CD4-positive, CD25-positive, alpha-beta regulatory T cell (primary cell): ENCODE measurements around the gene MRTO4. TPM values are rescaled to one million over a fixed set of nuclear protein-coding genes. Genes with fewer than 3 reads are reported as not detected.
A peak's percentile ranks its signal among the peaks of the same experiment; 100 is the strongest.

Source experiments
- ATAC-seq, 2 donors: fragments of 150-1000 bp; cut with Tn5 transposase; one replicate each; pipeline ENCODE4 v1.10.0; 2021; ENCODE audit warnings: low read depth in 2 of 2, moderate number of reproducible peaks in 2 of 2, moderate library complexity in 1 of 2
- DNase-seq, 3 donors: peaks; one replicate each; pipeline versions ENCODE4 v3.0.0 to v3.0.0-alpha.2; 2012 to 2022; ENCODE audit warnings: mixed read lengths in 1 of 3
- H3K27ac ChIP-seq: one replicate; pipeline ENCODE4 v1.7.0; 2013; ENCODE audit warnings: mild to moderate bottlenecking, low read length; ENCODE audit not compliant: insufficient read depth, poor library complexity, severe bottlenecking
- H3K27me3 ChIP-seq: one replicate; pipeline ENCODE4 v1.7.0; 2013; ENCODE audit warnings: low read length; ENCODE audit not compliant: control insufficient read depth, insufficient read depth
- H3K36me3 ChIP-seq: one replicate; pipeline ENCODE4 v1.7.0; 2013; ENCODE audit warnings: mild to moderate bottlenecking, low read length, moderate library complexity; ENCODE audit not compliant: control insufficient read depth, insufficient read depth
- H3K4me1 ChIP-seq: 2 replicates; pipeline ENCODE4 v1.7.0; 2013; ENCODE audit warnings: mild to moderate bottlenecking, low read length; ENCODE audit not compliant: insufficient read depth, control insufficient read depth, poor library complexity, severe bottlenecking
- H3K4me3 ChIP-seq: one replicate; pipeline ENCODE4 v1.7.0; 2013; ENCODE audit warnings: low read depth, mild to moderate bottlenecking, low read length, moderate library complexity
- H3K9me3 ChIP-seq, 2 experiments: 1 replicate in 1 of 2; 2 replicates in 1 of 2; pipeline ENCODE4 v1.7.0; 2013; ENCODE audit warnings: low read length in 2 of 2, mild to moderate bottlenecking in 1 of 2, moderate library complexity in 1 of 2; ENCODE audit not compliant: control insufficient read depth in 2 of 2
- H3K27ac Mint-ChIP-seq, 3 donors: one replicate each; pipeline ENCODE4 v1.8.0; 2020 to 2022; ENCODE audit warnings: mild to moderate bottlenecking in 3 of 3, mixed read lengths in 3 of 3, moderate library complexity in 2 of 3
- H3K27me3 Mint-ChIP-seq: one replicate; pipeline ENCODE4 v1.8.0; 2022; ENCODE audit warnings: mild to moderate bottlenecking, mixed read lengths
- H3K36me3 Mint-ChIP-seq: one replicate; pipeline ENCODE4 v1.8.0; 2020; ENCODE audit warnings: mixed read lengths
- H3K4me1 Mint-ChIP-seq, 4 donors: one replicate each; pipeline ENCODE4 v1.8.0; 2020 to 2022; ENCODE audit warnings: mixed read lengths in 4 of 4, mild to moderate bottlenecking in 1 of 4
- H3K4me3 Mint-ChIP-seq, 4 donors: one replicate each; pipeline ENCODE4 v1.8.0; 2020 to 2022; ENCODE audit warnings: mild to moderate bottlenecking in 4 of 4, mixed read lengths in 4 of 4, moderate library complexity in 3 of 4
- H3K9me3 Mint-ChIP-seq, 7 donors: one replicate each; pipeline ENCODE4 v1.8.0; 2020 to 2022; ENCODE audit warnings: mixed read lengths in 7 of 7, mild to moderate bottlenecking in 3 of 7, moderate library complexity in 2 of 7
- polyA plus RNA-seq, 4 donors: library from polyadenylated mRNA; unstranded; fragments of 300-500 nt; fragmentation: Illumina TruSeq; gene quantifications; one replicate each; pipeline ENCODE4 v1.2.3, GENCODE V29; 2021
- total RNA-seq: library from RNA; stranded (reverse); gene quantifications from one replicate; pipeline ENCODE4 v1.2.3, GENCODE V29; 2022

MRTO4 gene
- total and polyA plus RNA-seq, 5 donors from 2014 or later: 9.9 to 22.4 (median 20.1) TPM

DNA sequence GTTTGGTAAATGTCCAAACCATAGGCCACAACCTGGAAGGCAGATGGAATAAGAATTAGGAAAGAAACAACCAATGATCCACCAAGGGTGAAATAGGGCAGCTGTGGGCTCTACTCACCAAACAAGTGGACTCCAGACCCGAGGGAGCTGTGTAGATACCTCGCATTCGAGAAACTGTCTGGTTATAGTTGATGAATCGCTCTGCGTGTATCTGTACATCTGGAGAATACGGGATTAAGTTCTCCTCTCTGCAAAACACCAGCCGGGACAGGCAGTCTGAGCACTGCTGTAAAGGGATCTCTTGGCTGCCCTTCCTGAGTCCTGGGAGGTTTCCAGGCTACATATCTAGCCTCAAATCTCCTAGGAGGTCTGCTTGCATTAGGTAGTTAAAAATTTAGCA lies 32.2 kb upstream of the MRTO4 start:
- no peak overlapping the region for H3K4me3 Mint-ChIP-seq

DNA sequence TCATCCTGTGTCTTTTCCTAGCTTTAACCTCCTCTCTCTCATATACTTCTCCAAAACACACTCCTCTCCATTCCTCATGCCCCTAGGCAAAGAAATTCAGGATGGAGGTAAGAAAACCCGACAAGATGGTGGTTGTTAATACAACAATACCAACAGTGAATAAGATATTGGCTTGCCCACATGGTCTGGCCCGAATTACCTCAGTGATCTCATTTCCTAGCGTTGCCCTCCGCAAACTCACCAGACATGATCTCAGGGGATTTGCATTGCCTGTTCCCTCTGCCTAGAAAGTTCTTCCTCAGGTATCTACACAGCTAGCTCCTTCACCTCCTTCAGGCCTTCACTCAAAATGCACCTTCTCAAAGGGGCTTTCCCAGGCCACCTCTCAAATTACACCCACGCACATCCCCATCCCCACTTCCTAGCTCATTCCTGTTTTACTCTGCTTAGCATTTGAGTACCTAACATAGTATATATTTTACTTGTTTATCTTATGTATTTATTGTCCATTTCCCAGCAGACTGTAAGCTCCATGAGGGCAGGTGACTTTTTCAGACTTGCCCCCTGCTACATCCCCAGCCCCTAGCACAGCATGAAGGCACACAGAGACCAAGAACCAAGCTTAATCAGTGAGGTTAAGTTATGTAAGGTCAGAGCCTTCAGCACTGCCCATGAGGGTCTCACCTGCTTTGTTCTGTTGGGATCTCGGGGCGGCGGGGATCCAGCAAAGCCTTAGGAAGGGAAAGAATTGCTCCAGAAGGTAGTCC lies 31.3 kb upstream of the MRTO4 start:
- Histone ChIP-seq H3K9me3 (no peaks in the 10 kb centered on the region), H3K27ac (no peak overlapping the region), H3K4me1 (peaks cover 3% of the 10 kb centered on the region), H3K36me3 (peaks cover 76% of the 10 kb centered on the region), H3K27me3 (no peaks in the 10 kb centered on the region), H3K4me3 (no peak overlapping the region)
- Mint-ChIP-seq H3K4me1 (peaks cover 4 to 16% (median 8%) of the 10 kb centered on the region in 4 donors), H3K4me3 (no peak overlapping the region), H3K9me3 (no peaks in the 10 kb centered on the region), H3K27ac (peak overlapping the region in 1 of 3 donors; percentile 72), H3K36me3 (peaks cover 50% of the 10 kb centered on the region), H3K27me3 (no peaks in the 10 kb centered on the region)
- ATAC-seq (no peak), DNase-seq (no peak)

More for the DNA sequence above, 32.2 kb upstream of the MRTO4 start:
- Histone ChIP-seq H3K9me3 (no peaks in the 10 kb centered on the region), H3K27ac (no peak overlapping the region), H3K27me3 (no peaks in the 10 kb centered on the region), H3K4me1 (peaks cover 5% of the 10 kb centered on the region), H3K4me3 (no peak overlapping the region), H3K36me3 (peaks cover 73% of the 10 kb centered on the region)
- no peaks in the 10 kb centered on the region for H3K27me3 Mint-ChIP-seq
- no peaks in the 10 kb centered on the region for H3K9me3 Mint-ChIP-seq
- H3K36me3 Mint-ChIP-seq: peaks cover 45% of the 10 kb centered on the region
- DNase-seq (no peak), ATAC-seq (no peak)
- peaks cover 4 to 17% (median 11%) of the 10 kb centered on the region in 4 donors for H3K4me1 Mint-ChIP-seq
- H3K27ac Mint-ChIP-seq: no peak overlapping the region

DNA sequence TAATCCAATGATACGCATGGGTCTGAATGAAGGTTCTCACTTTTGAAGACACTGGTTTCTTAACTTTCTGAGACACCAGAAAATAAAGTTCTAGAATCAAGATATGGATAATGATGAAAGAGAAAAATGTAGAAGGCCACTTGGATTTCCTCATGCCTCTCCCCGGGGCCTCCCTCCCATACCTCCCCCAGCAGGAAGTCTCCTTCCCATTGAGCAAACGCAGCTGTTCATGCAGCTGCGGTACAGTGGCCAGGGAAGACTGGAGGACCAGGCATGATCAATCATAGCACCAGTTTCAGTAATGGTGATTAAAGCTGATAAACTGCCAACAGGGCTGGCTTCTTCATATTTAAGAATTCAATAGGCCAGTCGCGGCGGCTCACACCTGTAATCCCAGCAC lies 30.6 kb upstream of the MRTO4 start:
- peaks cover 4 to 14% (median 7%) of the 10 kb centered on the region in 4 donors for H3K4me1 Mint-ChIP-seq
- no peak overlapping the region for H3K27ac Mint-ChIP-seq
- ATAC-seq: no peak
- Histone ChIP-seq H3K4me1 (no peaks in the 10 kb centered on the region), H3K36me3 (peaks cover 80% of the 10 kb centered on the region), H3K9me3 (no peaks in the 10 kb centered on the region), H3K4me3 (no peak overlapping the region), H3K27me3 (no peaks in the 10 kb centered on the region), H3K27ac (no peak overlapping the region)
- H3K4me3 Mint-ChIP-seq: no peak overlapping the region
- no peaks in the 10 kb centered on the region for H3K27me3 Mint-ChIP-seq
- peaks cover 55% of the 10 kb centered on the region for H3K36me3 Mint-ChIP-seq
- no peaks in the 10 kb centered on the region for H3K9me3 Mint-ChIP-seq
- no peak for DNase-seq

DNA sequence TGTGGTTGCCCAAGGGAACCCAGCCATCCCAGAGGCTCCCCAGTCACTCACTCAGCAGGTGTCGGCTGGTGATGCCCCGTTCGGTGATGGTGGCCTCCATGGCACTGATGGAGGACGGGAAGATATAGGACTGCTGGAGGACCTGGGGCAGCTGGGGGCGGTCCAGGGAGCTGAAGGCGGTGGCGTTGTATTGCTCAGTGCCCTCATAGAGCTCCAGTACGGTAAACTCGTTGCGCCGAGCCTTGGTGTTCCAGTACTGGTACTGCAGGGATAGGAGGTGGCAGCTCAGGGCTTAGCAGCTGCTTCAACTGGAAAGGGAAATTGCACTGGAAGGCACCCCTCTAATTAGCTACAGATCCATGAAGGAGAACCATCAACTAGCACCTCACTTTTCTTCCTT lies 29.0 kb upstream of the MRTO4 start:
- Mint-ChIP-seq H3K27ac (no peak overlapping the region), H3K36me3 (peaks cover 57% of the 10 kb centered on the region), H3K27me3 (no peaks in the 10 kb centered on the region), H3K9me3 (no peaks in the 10 kb centered on the region), H3K4me1 (peaks cover 2 to 14% (median 7%) of the 10 kb centered on the region in 4 donors), H3K4me3 (no peak overlapping the region)
- Histone ChIP-seq H3K27ac (no peak overlapping the region), H3K4me3 (no peak overlapping the region), H3K4me1 (no peaks in the 10 kb centered on the region), H3K9me3 (no peaks in the 10 kb centered on the region), H3K27me3 (no peaks in the 10 kb centered on the region), H3K36me3 (peaks cover 90% of the 10 kb centered on the region)
- no peak for DNase-seq
- ATAC-seq: no peak

DNA sequence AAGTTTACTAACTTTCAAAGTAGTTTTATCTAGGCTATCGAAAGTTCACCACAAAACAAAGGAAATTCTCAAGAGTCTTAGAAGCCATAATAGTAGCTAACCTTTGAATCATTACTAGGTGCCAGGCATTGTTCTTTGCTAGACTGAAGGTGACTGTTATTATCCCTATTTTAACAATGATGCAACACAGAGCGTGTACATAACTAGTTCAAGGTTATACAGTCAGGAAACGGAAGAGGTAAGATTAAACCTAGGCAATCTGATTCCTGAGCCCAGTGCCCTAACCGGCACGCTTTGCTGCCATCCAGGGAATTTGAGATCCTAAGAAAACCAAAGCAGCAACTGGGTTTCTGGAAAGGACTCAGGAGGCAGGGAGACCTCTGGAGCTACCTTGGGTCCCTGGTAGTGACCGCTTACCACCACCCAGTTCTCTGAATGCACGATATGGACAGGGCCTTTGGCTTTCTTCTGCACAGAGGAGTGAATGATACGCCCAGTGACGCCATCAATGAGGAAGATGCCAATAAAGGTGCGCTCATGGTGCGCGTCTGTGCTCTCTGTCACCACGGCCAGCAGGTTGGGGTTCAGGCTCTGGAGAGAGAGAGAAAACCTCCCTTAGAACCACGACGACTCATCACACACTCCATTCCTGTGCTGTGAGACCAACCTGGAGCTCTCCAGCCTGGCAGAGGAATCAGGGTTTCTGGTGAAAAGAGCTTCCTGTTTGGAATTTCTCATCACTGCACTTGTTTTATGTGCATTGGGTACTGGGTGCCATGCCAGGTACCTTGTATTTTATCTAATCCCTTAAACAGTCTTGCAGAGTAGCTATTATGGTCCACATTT lies 28.4 kb upstream of the MRTO4 start:
- no peak for ATAC-seq
- H3K36me3 Mint-ChIP-seq: peaks cover 58% of the 10 kb centered on the region
- no peak overlapping the region for H3K4me3 Mint-ChIP-seq
- H3K36me3 ChIP-seq: peaks cover 84% of the 10 kb centered on the region
- DNase-seq: no peak
- H3K4me1 Mint-ChIP-seq: peaks cover 0 to 10% (median 7%) of the 10 kb centered on the region in 4 donors
- no peaks in the 10 kb centered on the region for H3K27me3 ChIP-seq
- H3K27ac ChIP-seq: no peak overlapping the region
- H3K27ac Mint-ChIP-seq: no peak overlapping the region
- H3K9me3 ChIP-seq: no peaks in the 10 kb centered on the region
- no peaks in the 10 kb centered on the region for H3K9me3 Mint-ChIP-seq
- H3K27me3 Mint-ChIP-seq: no peaks in the 10 kb centered on the region
- no peaks in the 10 kb centered on the region for H3K4me1 ChIP-seq
- H3K4me3 ChIP-seq: no peak overlapping the region

DNA sequence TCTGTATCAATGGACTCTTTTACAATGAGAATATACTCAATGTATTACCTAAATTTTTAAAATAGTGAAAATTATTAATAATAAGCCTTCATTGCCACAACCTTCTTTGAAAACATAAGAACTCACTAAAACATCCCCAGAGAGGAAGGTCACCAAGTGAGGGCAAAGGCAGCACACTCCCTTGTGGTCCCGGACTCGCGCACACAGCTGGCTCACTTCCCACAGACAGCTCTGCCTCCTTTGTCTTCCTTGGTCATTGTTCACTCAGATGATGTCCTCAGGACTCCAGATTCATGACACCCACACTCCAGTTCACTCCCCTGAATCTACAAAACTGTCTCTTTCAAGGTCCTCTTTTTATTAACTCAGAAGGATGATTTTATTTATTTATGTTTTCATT lies 22.4 kb upstream of the MRTO4 start:
- Histone ChIP-seq H3K4me1 (no peaks in the 10 kb centered on the region), H3K4me3 (no peak overlapping the region), H3K9me3 (no peaks in the 10 kb centered on the region), H3K27me3 (no peaks in the 10 kb centered on the region), H3K36me3 (peaks cover 80% of the 10 kb centered on the region), H3K27ac (no peak overlapping the region)
- ATAC-seq: no peak
- Mint-ChIP-seq H3K4me3 (no peak overlapping the region), H3K9me3 (no peaks in the 10 kb centered on the region), H3K27me3 (no peaks in the 10 kb centered on the region), H3K27ac (no peak overlapping the region), H3K36me3 (peaks cover 54% of the 10 kb centered on the region), H3K4me1 (peaks cover 0 to 2% (median 0%) of the 10 kb centered on the region in 4 donors)
- no peak for DNase-seq

DNA sequence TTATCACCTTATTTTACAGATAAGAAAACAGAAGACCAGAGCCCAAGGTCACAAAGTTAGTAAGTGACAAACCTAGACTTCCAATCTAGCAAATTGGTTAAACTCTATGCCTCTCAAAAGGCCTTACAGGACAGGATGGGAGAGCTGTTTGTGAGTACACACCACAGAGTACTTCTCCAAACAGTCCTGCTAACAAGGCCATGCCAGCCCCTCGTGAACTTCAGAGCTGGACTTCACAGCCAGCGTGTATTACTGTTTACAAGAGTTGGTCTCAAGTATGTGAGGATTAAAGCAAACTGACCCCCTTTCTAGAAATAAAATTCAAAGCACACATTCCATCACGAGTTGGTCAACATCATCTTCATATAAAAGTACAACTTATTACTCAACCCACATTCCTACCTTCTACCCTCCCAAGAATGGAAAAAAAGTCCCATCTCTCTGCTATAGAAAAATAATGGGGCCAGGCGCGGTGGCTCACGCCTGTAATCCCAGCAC lies 21.7 kb upstream of the MRTO4 start:
- peaks cover 48% of the 10 kb centered on the region for H3K36me3 Mint-ChIP-seq
- H3K27me3 ChIP-seq: no peaks in the 10 kb centered on the region
- H3K4me1 Mint-ChIP-seq: no peaks in the 10 kb centered on the region
- no peaks in the 10 kb centered on the region for H3K9me3 ChIP-seq
- DNase-seq (no peak), ATAC-seq (no peak)
- no peaks in the 10 kb centered on the region for H3K9me3 Mint-ChIP-seq
- no peak overlapping the region for H3K4me3 Mint-ChIP-seq
- H3K36me3 ChIP-seq: peaks cover 80% of the 10 kb centered on the region
- H3K27ac Mint-ChIP-seq: peak overlapping the region in 1 of 3 donors; percentile 36
- no peak overlapping the region for H3K4me3 ChIP-seq
- no peaks in the 10 kb centered on the region for H3K27me3 Mint-ChIP-seq
- H3K4me1 ChIP-seq: no peaks in the 10 kb centered on the region
- no peak overlapping the region for H3K27ac ChIP-seq
